Measurements from ENCODE around the gene GTF3C1.
"Not testable (repeated sequence)": the region's sequence is repeated elsewhere in the genome, so short reads cannot be mapped to it uniquely, and the experiment has no call there.

GTF3C1 gene

GRCh38 chr16:27434141-27435051, 115.3 kb downstream of the GTF3C1 start:
- Histone ChIP-seq H4K20me1 (ENCODE audit: insufficient read depth, low read length) (no peaks in the 10 kb centered on the region), H3K4me1 (ENCODE audit: low read length) (peaks cover 11% of the 10 kb centered on the region; the same call in 1 of the 2 replicates), H3K36me3 (replicated peaks; ENCODE audit: insufficient read depth, low read length) (no peaks in the 10 kb centered on the region), H3F3A (ENCODE audit: insufficient read depth, low read length) (no peaks in the 10 kb centered on the region), H3K27me3 (replicated peaks; ENCODE audit: insufficient read depth, low read length) (no peaks in the 10 kb centered on the region), H3K79me2 (ENCODE audit: low read length) (no peaks in the 10 kb centered on the region), H3K9me3 (replicated peaks; ENCODE audit: insufficient read depth, low read length) (no peaks in the 10 kb centered on the region), H3K9ac (ENCODE audit: low read length) (no peak overlapping the region), H2AFZ (ENCODE audit: low read length) (no peak overlapping the region), H3K27ac (ENCODE audit: low read length) (no peak overlapping the region), H3K9me2 (replicated peaks; ENCODE audit: insufficient read depth, low read length) (no peaks in the 10 kb centered on the region), H3K4me2 (ENCODE audit: low read depth, low read length) (no peak overlapping the region), H3K4me3 (ENCODE audit: low read length) (no peak overlapping the region)
- no peak for DNase-seq
- TF ChIP-seq EZH2phosphoT487 (IDR thresholded peaks at IDR 0.05; ENCODE audit: low read length), result no peak

- Histone ChIP-seq H3K4me3 (ENCODE audit: low read length) (no peak overlapping the region), H3K4me1 (ENCODE audit: low read length) (peaks cover 11% of the 10 kb centered on the region; the same call in 1 of the 2 replicates), H3K9me2 (replicated peaks; ENCODE audit: insufficient read depth, low read length) (no peaks in the 10 kb centered on the region), H3K79me2 (ENCODE audit: low read length) (no peaks in the 10 kb centered on the region), H3K27ac (ENCODE audit: low read length) (no peak overlapping the region), H3K4me2 (ENCODE audit: low read depth, low read length) (no peak overlapping the region), H3K36me3 (replicated peaks; ENCODE audit: insufficient read depth, low read length) (no peaks in the 10 kb centered on the region), H3F3A (ENCODE audit: insufficient read depth, low read length) (no peaks in the 10 kb centered on the region), H4K20me1 (ENCODE audit: insufficient read depth, low read length) (no peaks in the 10 kb centered on the region), H3K9ac (ENCODE audit: low read length) (no peak overlapping the region), H3K9me3 (replicated peaks; ENCODE audit: insufficient read depth, low read length) (no peaks in the 10 kb centered on the region), H3K27me3 (replicated peaks; ENCODE audit: insufficient read depth, low read length) (no peaks in the 10 kb centered on the region), H2AFZ (ENCODE audit: low read length) (no peak overlapping the region)
- no peak for TF ChIP-seq EZH2phosphoT487 (IDR thresholded peaks at IDR 0.05; ENCODE audit: low read length)
- no peak for TF ChIP-seq EZH2 (optimal IDR thresholded peaks at IDR 0.05; ENCODE audit: low read depth, low read length)
- TF ChIP-seq, protein P1, sequence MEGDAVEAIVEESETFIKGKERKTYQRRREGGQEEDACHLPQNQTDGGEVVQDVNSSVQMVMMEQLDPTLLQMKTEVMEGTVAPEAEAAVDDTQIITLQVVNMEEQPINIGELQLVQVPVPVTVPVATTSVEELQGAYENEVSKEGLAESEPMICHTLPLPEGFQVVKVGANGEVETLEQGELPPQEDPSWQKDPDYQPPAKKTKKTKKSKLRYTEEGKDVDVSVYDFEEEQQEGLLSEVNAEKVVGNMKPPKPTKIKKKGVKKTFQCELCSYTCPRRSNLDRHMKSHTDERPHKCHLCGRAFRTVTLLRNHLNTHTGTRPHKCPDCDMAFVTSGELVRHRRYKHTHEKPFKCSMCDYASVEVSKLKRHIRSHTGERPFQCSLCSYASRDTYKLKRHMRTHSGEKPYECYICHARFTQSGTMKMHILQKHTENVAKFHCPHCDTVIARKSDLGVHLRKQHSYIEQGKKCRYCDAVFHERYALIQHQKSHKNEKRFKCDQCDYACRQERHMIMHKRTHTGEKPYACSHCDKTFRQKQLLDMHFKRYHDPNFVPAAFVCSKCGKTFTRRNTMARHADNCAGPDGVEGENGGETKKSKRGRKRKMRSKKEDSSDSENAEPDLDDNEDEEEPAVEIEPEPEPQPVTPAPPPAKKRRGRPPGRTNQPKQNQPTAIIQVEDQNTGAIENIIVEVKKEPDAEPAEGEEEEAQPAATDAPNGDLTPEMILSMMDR (IDR thresholded peaks at IDR 0.05; ENCODE audit: low read length), result no peak
- DNase-seq, result no peak
Observed at GRCh38 chr16:27433636-27434035, 116.1 kb downstream of the GTF3C1 start.

GRCh38 chr16:27433191-27433590, 116.5 kb downstream of the GTF3C1 start:
- not testable (repeated sequence) for DNase-seq; H3K36me3 ChIP-seq (replicated peaks; ENCODE audit: insufficient read depth, low read length)

DNA sequence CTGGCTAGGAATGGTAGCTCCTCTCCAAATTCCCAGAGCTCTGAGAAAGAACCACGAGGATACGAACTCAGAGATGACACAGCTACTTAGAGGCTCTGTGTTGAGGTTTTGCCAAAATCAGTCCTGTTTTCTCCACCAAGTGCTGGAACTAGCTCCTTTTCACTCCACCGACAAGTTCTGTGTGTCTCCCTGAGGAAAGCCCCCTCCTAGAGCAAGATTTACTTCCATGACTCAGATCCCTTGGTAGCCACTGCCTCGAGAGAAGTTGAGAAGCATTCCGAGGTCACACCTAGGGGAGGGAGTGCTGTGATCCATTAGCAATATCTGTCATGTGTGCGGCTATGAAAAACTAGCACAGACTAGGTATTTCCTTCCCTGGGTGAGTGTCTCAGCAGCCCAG, 117.2 kb downstream of the GTF3C1 start:
- no peaks in the 10 kb centered on the region for H3F3A ChIP-seq (ENCODE audit: insufficient read depth, low read length)
- no peaks in the 10 kb centered on the region for H3K27me3 ChIP-seq (replicated peaks; ENCODE audit: insufficient read depth, low read length)
- TF ChIP-seq EZH2 (optimal IDR thresholded peaks at IDR 0.05; ENCODE audit: low read depth, low read length) (no peak), EZH2phosphoT487 (IDR thresholded peaks at IDR 0.05; ENCODE audit: low read length) (no peak)
- TF ChIP-seq, protein P1 (IDR thresholded peaks at IDR 0.05; ENCODE audit: low read length), result no peak
- no peak for DNase-seq
- H3K9ac ChIP-seq (ENCODE audit: low read length), result no peak overlapping the region
- H3K27ac ChIP-seq (ENCODE audit: low read length), result no peak overlapping the region
- no peaks in the 10 kb centered on the region for H3K36me3 ChIP-seq (replicated peaks; ENCODE audit: insufficient read depth, low read length)
- H2AFZ ChIP-seq (ENCODE audit: low read length), result no peak overlapping the region
- no peaks in the 10 kb centered on the region for H4K20me1 ChIP-seq (ENCODE audit: insufficient read depth, low read length)
- peaks cover 11% of the 10 kb centered on the region; the same call in 1 of the 2 replicates for H3K4me1 ChIP-seq (ENCODE audit: low read length)
- no peaks in the 10 kb centered on the region for H3K9me3 ChIP-seq (replicated peaks; ENCODE audit: insufficient read depth, low read length)
- no peaks in the 10 kb centered on the region for H3K9me2 ChIP-seq (replicated peaks; ENCODE audit: insufficient read depth, low read length)
- H3K4me2 ChIP-seq (ENCODE audit: low read depth, low read length), result no peak overlapping the region
- no peak overlapping the region for H3K4me3 ChIP-seq (ENCODE audit: low read length)
- no peaks in the 10 kb centered on the region for H3K79me2 ChIP-seq (ENCODE audit: low read length)

More at GRCh38 chr16:27433191-27433590, 116.5 kb downstream of the GTF3C1 start:
- H3F3A ChIP-seq (ENCODE audit: insufficient read depth, low read length); H3K4me3 ChIP-seq (ENCODE audit: low read length); H4K20me1 ChIP-seq (ENCODE audit: insufficient read depth, low read length); H3K27ac ChIP-seq (ENCODE audit: low read length); H3K27me3 ChIP-seq (replicated peaks; ENCODE audit: insufficient read depth, low read length); H2AFZ ChIP-seq (ENCODE audit: low read length); H3K9ac ChIP-seq (ENCODE audit: low read length); H3K79me2 ChIP-seq (ENCODE audit: low read length); H3K9me3 ChIP-seq (replicated peaks; ENCODE audit: insufficient read depth, low read length); H3K4me2 ChIP-seq (ENCODE audit: low read depth, low read length); H3K9me2 ChIP-seq (replicated peaks; ENCODE audit: insufficient read depth, low read length): not testable (repeated sequence)
- H3K4me1 ChIP-seq (ENCODE audit: low read length), result peaks cover 11% of the 10 kb centered on the region; the same call in 1 of the 2 replicates

All from MM.1S (cell line).